WI38 (cell line): ENCODE data around the gene CALR3.
A peak's percentile ranks its signal among the peaks of the same experiment; 100 is the strongest.
"Not testable (repeated sequence)": the region's sequence is repeated elsewhere in the genome, so short reads cannot be mapped to it uniquely, and the experiment has no call there.

ENCODE experiments used
- H3K4me3 ChIP-seq: 2 replicates; pipeline ENCODE4 v1.5.1; 2011; ENCODE audit warnings: low read depth, mild to moderate bottlenecking, control low read depth, low read length
- CTCF ChIP-seq: IDR thresholded peaks from 2 replicates; pipeline ENCODE4 v1.5.1; 2012; ENCODE audit warnings: low read depth, mild to moderate bottlenecking, control low read depth, low read length

Gene CALR3

DNA sequence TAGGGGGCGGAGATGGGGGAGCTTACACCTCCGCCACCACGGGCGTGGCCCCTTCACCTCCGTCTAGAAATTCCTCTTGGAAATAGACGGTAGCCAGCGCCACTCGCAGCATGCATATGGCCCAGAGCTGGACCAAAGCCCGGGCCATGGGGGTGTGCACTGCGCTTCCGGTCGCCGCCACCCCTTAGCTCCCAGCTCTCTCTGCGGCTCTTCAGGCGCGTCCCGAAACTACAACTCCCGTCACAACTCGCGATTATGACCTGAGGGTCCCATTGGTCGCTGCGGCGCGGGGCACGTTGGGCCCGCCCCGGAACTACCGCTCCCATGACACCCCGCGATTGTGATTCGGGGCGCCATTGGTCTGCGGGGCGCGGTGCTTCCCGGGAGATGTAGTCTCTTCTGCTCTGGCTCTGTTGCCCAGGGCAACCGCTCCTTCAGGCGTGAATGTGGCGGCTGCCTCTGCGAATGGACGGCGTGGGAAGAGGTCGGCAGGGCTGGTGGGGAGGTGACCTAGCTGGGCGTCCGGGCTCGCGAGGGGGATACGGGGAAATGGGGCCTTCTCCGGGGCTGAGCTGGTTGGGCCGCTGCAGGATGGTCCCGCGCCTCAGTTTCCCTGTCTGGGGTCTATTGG is at the start of gene CALR3, which contains the start of gene C19orf44:
TSS of gene CALR3 (minus strand) at position 186 of the 631 bp plus-strand sequence. CDS start at position 148, 38 bp downstream.
TSS of gene C19orf44 (plus strand) at position 413 of the 631 bp plus-strand sequence. CDS start 4,399 bp downstream, outside the sequence.
- H3K4me3 ChIP-seq = peak within 1 kb of the TSS; percentile 78
- TF ChIP-seq CTCF = no peak

GRCh38 chr19:16544473-16545231 is 48.7 kb upstream of the CALR3 start:
- no peak for TF ChIP-seq CTCF
- H3K4me3 ChIP-seq = no peak overlapping the region

- H3K4me3 ChIP-seq = not testable (repeated sequence)
Measured at GRCh38 chr19:16543734-16544133, 47.8 kb upstream of the CALR3 start.

GRCh38 chr19:16542910-16543472 is 47.0 kb upstream of the CALR3 start:
- H3K4me3 ChIP-seq = peak overlapping the region; percentile 75
- TF ChIP-seq CTCF = no peak

DNA sequence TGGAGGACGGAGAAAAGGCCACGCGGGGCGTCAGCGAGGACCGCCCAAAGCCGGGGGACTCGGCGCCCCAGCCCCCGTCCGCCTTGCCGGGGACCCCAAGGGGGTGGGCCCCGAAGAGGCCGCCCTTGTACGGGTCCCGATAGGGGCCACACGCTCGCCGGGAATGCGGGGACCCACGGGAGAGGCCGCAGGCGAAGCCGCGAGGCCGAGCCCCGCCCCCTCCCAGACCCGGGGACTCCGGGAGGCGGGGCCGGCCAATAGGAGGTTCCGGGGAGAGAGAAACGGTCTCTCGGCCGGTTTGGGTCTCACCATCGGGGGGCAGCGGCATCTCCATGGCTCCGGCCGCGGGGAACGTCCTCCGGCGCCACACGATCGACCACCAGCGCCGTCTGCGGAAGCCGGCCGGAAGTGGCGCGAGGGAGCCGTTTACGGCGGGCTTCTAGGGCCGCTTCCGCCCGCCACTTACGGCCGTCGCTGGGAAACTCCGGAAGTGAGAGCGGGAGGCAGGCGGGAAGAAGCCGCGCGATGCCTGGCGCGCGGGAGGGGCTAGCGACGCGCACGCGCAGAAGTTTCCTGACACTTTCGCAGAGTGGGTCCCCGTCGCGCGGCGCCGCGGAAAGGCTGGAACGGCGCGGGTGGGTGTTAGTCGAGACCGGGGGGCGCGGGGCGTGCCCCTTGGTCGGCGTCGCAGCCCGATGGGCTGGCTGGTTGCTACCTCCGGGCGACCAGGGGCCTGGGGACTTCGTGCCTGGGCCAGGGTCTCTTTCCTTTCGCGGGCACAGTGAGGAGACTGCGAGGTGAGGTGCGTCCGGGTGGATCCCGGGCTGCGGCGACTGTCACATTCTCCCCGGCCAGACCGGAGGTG is 46.3 kb upstream of the CALR3 start, which contains the start of gene CHERP:
TSS of gene CHERP (minus strand) at position 393 of the 865 bp plus-strand sequence. CDS start at position 334, 59 bp downstream.
- TF ChIP-seq CTCF = no peak

GRCh38 chr19:16541526-16542044 is 45.6 kb upstream of the CALR3 start:
- H3K4me3 ChIP-seq = peak overlapping the region; percentile 75
- no peak for TF ChIP-seq CTCF

More for the DNA sequence above, 46.3 kb upstream of the CALR3 start, which contains the start of gene CHERP:
- H3K4me3 ChIP-seq = peak within 1 kb of the TSS; percentile 75

- no peak for TF ChIP-seq CTCF
- H3K4me3 ChIP-seq = peak overlapping the region; percentile 75
Measured at GRCh38 chr19:16540948-16541347, 45.0 kb upstream of the CALR3 start.
